ENCODE measurements around the gene GCG.

GRCh38 chr2:162103443-162104009, 48.5 kb downstream of the GCG start:
- TF ChIP-seq CTCF (IDR thresholded peaks at IDR 0.05; ENCODE audit: low read depth, low read length, missing input control) (no peak), YY1 (IDR thresholded peaks at IDR 0.05) (no peak), GABPA (IDR thresholded peaks at IDR 0.05 in 1 of 2, conservative IDR thresholded peaks at IDR 0.05 in 1 of 2) (no peak), REST (IDR thresholded peaks at IDR 0.05) (no peak), TAF1 (conservative IDR thresholded peaks at IDR 0.05) (no peak)
